Neuron (in vitro differentiated cells): ENCODE measurements around the gene DSCAML1.

Source experiments
- H2AFZ ChIP-seq: one replicate; pipeline ENCODE4 v1.6.1; 2013; ENCODE audit warnings: low read depth, mild to moderate bottlenecking, inconsistent platforms, low read length, moderate library complexity
- H3K27me3 ChIP-seq: one replicate; pipeline ENCODE4 v1.6.1; 2013; ENCODE audit warnings: low read length; ENCODE audit not compliant: insufficient read depth
- H3K36me3 ChIP-seq: one replicate; pipeline ENCODE4 v1.6.1; 2013; ENCODE audit warnings: low read length; ENCODE audit not compliant: insufficient read depth
- H3K4me1 ChIP-seq: one replicate; pipeline ENCODE4 v1.6.1; 2013; ENCODE audit warnings: low read length; ENCODE audit not compliant: insufficient read depth
- H3K4me3 ChIP-seq: 2 replicates; pipeline ENCODE4 v1.5.1; 2013; ENCODE audit warnings: mild to moderate bottlenecking, low read length, moderate library complexity
- H3K9me3 ChIP-seq: one replicate; pipeline ENCODE4 v1.6.1; 2013; ENCODE audit warnings: low read length

DSCAML1 gene

GRCh38 chr11:117723277-117724024, 73.6 kb downstream of the DSCAML1 start:
- H3K36me3 ChIP-seq = no peaks in the 10 kb centered on the region
- no peaks in the 10 kb centered on the region for H3K9me3 ChIP-seq
- peaks cover 23% of the 10 kb centered on the region for H3K4me1 ChIP-seq
- peaks cover 7% of the 10 kb centered on the region for H3K27me3 ChIP-seq
- no peak overlapping the region for H3K4me3 ChIP-seq
- H2AFZ ChIP-seq = no peak overlapping the region

GRCh38 chr11:117722082-117722481, 74.9 kb downstream of the DSCAML1 start:
- Histone ChIP-seq H2AFZ (no peak overlapping the region), H3K27me3 (peaks cover 15% of the 10 kb centered on the region), H3K4me3 (no peak overlapping the region), H3K4me1 (peaks cover 30% of the 10 kb centered on the region), H3K36me3 (no peaks in the 10 kb centered on the region), H3K9me3 (no peaks in the 10 kb centered on the region)

- H2AFZ ChIP-seq = no peak overlapping the region
- H3K9me3 ChIP-seq = no peaks in the 10 kb centered on the region
- no peaks in the 10 kb centered on the region for H3K36me3 ChIP-seq
- H3K4me3 ChIP-seq = no peak overlapping the region
- peaks cover 30% of the 10 kb centered on the region for H3K4me1 ChIP-seq
- peaks cover 28% of the 10 kb centered on the region for H3K27me3 ChIP-seq
These were observed 76.9 kb downstream of the DSCAML1 start for GRCh38 chr11:117720061-117720511.

- Histone ChIP-seq H3K27me3 (peaks cover 28% of the 10 kb centered on the region), H3K9me3 (no peaks in the 10 kb centered on the region), H3K4me1 (peaks cover 30% of the 10 kb centered on the region), H3K36me3 (no peaks in the 10 kb centered on the region), H3K4me3 (no peak overlapping the region), H2AFZ (no peak overlapping the region)
These were observed 77.5 kb downstream of the DSCAML1 start for GRCh38 chr11:117719480-117719879.

GRCh38 chr11:117717485-117718314, 79.3 kb downstream of the DSCAML1 start:
- Histone ChIP-seq H3K36me3 (no peaks in the 10 kb centered on the region), H3K4me1 (peaks cover 16% of the 10 kb centered on the region), H3K9me3 (no peaks in the 10 kb centered on the region), H2AFZ (no peak overlapping the region), H3K27me3 (peaks cover 28% of the 10 kb centered on the region), H3K4me3 (no peak overlapping the region)

GRCh38 chr11:117716521-117717440, 80.2 kb downstream of the DSCAML1 start:
- peaks cover 16% of the 10 kb centered on the region for H3K4me1 ChIP-seq
- no peak overlapping the region for H2AFZ ChIP-seq

GRCh38 chr11:117715801-117716200, 81.2 kb downstream of the DSCAML1 start:
- Histone ChIP-seq H2AFZ (no peak overlapping the region), H3K4me3 (no peak overlapping the region), H3K36me3 (no peaks in the 10 kb centered on the region), H3K27me3 (peaks cover 28% of the 10 kb centered on the region), H3K4me1 (peaks cover 16% of the 10 kb centered on the region), H3K9me3 (no peaks in the 10 kb centered on the region)

More at GRCh38 chr11:117716521-117717440, 80.2 kb downstream of the DSCAML1 start:
- Histone ChIP-seq H3K36me3 (no peaks in the 10 kb centered on the region), H3K27me3 (peaks cover 28% of the 10 kb centered on the region), H3K4me3 (no peak overlapping the region), H3K9me3 (no peaks in the 10 kb centered on the region)

GRCh38 chr11:117713538-117713991, 83.5 kb downstream of the DSCAML1 start:
- Histone ChIP-seq H3K4me1 (peaks cover 7% of the 10 kb centered on the region), H2AFZ (no peak overlapping the region), H3K9me3 (no peaks in the 10 kb centered on the region), H3K27me3 (peaks cover 29% of the 10 kb centered on the region), H3K36me3 (no peaks in the 10 kb centered on the region), H3K4me3 (no peak overlapping the region)

- no peaks in the 10 kb centered on the region for H3K36me3 ChIP-seq
- H2AFZ ChIP-seq = no peak overlapping the region
- H3K4me3 ChIP-seq = no peak overlapping the region
- no peaks in the 10 kb centered on the region for H3K9me3 ChIP-seq
- H3K4me1 ChIP-seq = no peaks in the 10 kb centered on the region
- H3K27me3 ChIP-seq = peaks cover 30% of the 10 kb centered on the region
These were observed 84.5 kb downstream of the DSCAML1 start for GRCh38 chr11:117712530-117712929.

GRCh38 chr11:117711331-117711730, 85.7 kb downstream of the DSCAML1 start:
- no peak overlapping the region for H3K4me3 ChIP-seq
- no peaks in the 10 kb centered on the region for H3K4me1 ChIP-seq
- peaks cover 23% of the 10 kb centered on the region for H3K27me3 ChIP-seq
- H3K9me3 ChIP-seq = no peaks in the 10 kb centered on the region
- no peaks in the 10 kb centered on the region for H3K36me3 ChIP-seq
- H2AFZ ChIP-seq = no peak overlapping the region

GRCh38 chr11:117710211-117710610, 86.8 kb downstream of the DSCAML1 start:
- Histone ChIP-seq H3K36me3 (no peaks in the 10 kb centered on the region), H3K4me1 (no peaks in the 10 kb centered on the region), H2AFZ (no peak overlapping the region), H3K9me3 (no peaks in the 10 kb centered on the region), H3K27me3 (peaks cover 12% of the 10 kb centered on the region), H3K4me3 (no peak overlapping the region)

GRCh38 chr11:117706322-117706814, 90.6 kb downstream of the DSCAML1 start:
- no peak overlapping the region for H3K4me3 ChIP-seq
- peaks cover 7% of the 10 kb centered on the region for H3K4me1 ChIP-seq
- peaks cover 12% of the 10 kb centered on the region for H3K27me3 ChIP-seq
- no peaks in the 10 kb centered on the region for H3K9me3 ChIP-seq
- no peaks in the 10 kb centered on the region for H3K36me3 ChIP-seq
- H2AFZ ChIP-seq = no peak overlapping the region
